CD8-positive, alpha-beta memory T cell (primary cell): ENCODE results near the gene SLC6A7. TPM values are rescaled to one million over a fixed set of nuclear protein-coding genes. Genes with fewer than 3 reads are reported as not detected.
"Not testable (repeated sequence)": the region's sequence is repeated elsewhere in the genome, so short reads cannot be mapped to it uniquely, and the experiment has no call there.

Experiments
- CTCF ChIA-PET: fragments of 350-600 bp; sonication (Branson Sonifier 250); formaldehyde crosslinking; loops from one replicate; lab custom pipeline; 2021; ENCODE audit warnings: antibody characterized with exemption; lab: Charles Lee
- POLR2A ChIA-PET: fragments of 350-600 bp; sonication (Branson Sonifier 250); formaldehyde crosslinking; loops from one replicate; lab custom pipeline; 2021; ENCODE audit warnings: antibody characterized with exemption; lab: Charles Lee
- DNase-seq, 5 donors: peaks; one replicate each; pipeline versions ENCODE4 v3.0.0 to v3.0.0-alpha.2; 2020 to 2022; ENCODE audit warnings: mixed read lengths in 1 of 5
- H3K27ac ChIP-seq: one replicate; pipeline ENCODE4 v1.7.0; 2013; ENCODE audit warnings: low read depth, mild to moderate bottlenecking, low read length, moderate library complexity
- H3K27me3 ChIP-seq: 2 replicates; pipeline ENCODE4 v1.7.0; 2013; ENCODE audit warnings: low read length, mild to moderate bottlenecking; ENCODE audit not compliant: insufficient read depth, poor library complexity, severe bottlenecking
- H3K36me3 ChIP-seq: 2 replicates; pipeline ENCODE4 v1.7.0; 2013; ENCODE audit warnings: mild to moderate bottlenecking, low read length, moderate library complexity; ENCODE audit not compliant: insufficient read depth
- H3K4me1 ChIP-seq: 2 replicates; pipeline ENCODE4 v1.7.0; 2013; ENCODE audit warnings: mild to moderate bottlenecking, low read length, moderate library complexity; ENCODE audit not compliant: insufficient read depth
- H3K4me3 ChIP-seq: 2 replicates; pipeline ENCODE4 v1.7.0; 2013; ENCODE audit warnings: mild to moderate bottlenecking, low read length
- H3K9me3 ChIP-seq: 2 replicates; pipeline ENCODE4 v1.7.0; 2013; ENCODE audit warnings: mild to moderate bottlenecking, low read length
- H3K27ac Mint-ChIP-seq, 8 donors: one replicate each; pipeline ENCODE4 v1.8.0; 2020 to 2021; ENCODE audit warnings: mixed read lengths in 8 of 8, mild to moderate bottlenecking in 6 of 8, inconsistent platforms in 3 of 8, moderate library complexity in 3 of 8
- H3K27me3 Mint-ChIP-seq, 2 donors: one replicate each; pipeline ENCODE4 v1.8.0; 2020 to 2021; ENCODE audit warnings: mixed read lengths in 2 of 2, mild to moderate bottlenecking in 1 of 2, moderate library complexity in 1 of 2
- H3K36me3 Mint-ChIP-seq, 3 donors: one replicate each; pipeline ENCODE4 v1.8.0; 2020 to 2021; ENCODE audit warnings: mixed read lengths in 3 of 3, inconsistent platforms in 1 of 3, mild to moderate bottlenecking in 1 of 3
- H3K4me1 Mint-ChIP-seq, 3 donors: one replicate each; pipeline ENCODE4 v1.8.0; 2020 to 2021; ENCODE audit warnings: mixed read lengths in 3 of 3, inconsistent platforms in 1 of 3, mild to moderate bottlenecking in 1 of 3
- H3K4me3 Mint-ChIP-seq, 7 donors: one replicate each; pipeline ENCODE4 v1.8.0; 2020 to 2021; ENCODE audit warnings: mixed read lengths in 7 of 7, mild to moderate bottlenecking in 6 of 7, moderate library complexity in 4 of 7, inconsistent platforms in 2 of 7
- H3K9me3 Mint-ChIP-seq, 5 donors: one replicate each; pipeline ENCODE4 v1.8.0; 2020 to 2022; ENCODE audit warnings: mixed read lengths in 5 of 5, mild to moderate bottlenecking in 3 of 5, moderate library complexity in 2 of 5, inconsistent platforms in 1 of 5
- polyA plus RNA-seq: library from polyadenylated mRNA; unstranded; fragments of 300-500 nt; fragmentation: Illumina TruSeq; gene quantifications from one replicate; pipeline ENCODE4 v1.2.3, GENCODE V29; 2021
- total RNA-seq, 2 experiments: library from RNA; stranded (reverse); gene quantifications; one replicate each; pipeline ENCODE4 v1.2.3, GENCODE V29; 2021

SLC6A7 gene
- total and polyA plus RNA-seq, 3 experiments from 2014 or later, result not detected

- Histone ChIP-seq H3K4me1 (no peaks in the 10 kb centered on the region), H3K4me3 (no peak overlapping the region), H3K27me3 (no peaks in the 10 kb centered on the region), H3K9me3 (no peaks in the 10 kb centered on the region), H3K36me3 (no peaks in the 10 kb centered on the region), H3K27ac (no peak overlapping the region)
- Mint-ChIP-seq H3K4me1 (no peaks in the 10 kb centered on the region), H3K36me3 (no peaks in the 10 kb centered on the region), H3K4me3 (no peak overlapping the region), H3K9me3 (no peaks in the 10 kb centered on the region), H3K27me3 (peaks cover 2 to 21% of the 10 kb centered on the region in 2 donors), H3K27ac (no peak overlapping the region)
- no peak for DNase-seq
- CTCF ChIA-PET, result no interaction called here
- POLR2A ChIA-PET, result no interaction called here
Observed at GRCh38 chr5:150247726-150248125, 57.9 kb downstream of the SLC6A7 start.

GRCh38 chr5:150248493-150248892 lies 58.6 kb downstream of the SLC6A7 start:
- H3K9me3 Mint-ChIP-seq, H3K36me3 ChIP-seq: not testable (repeated sequence)

GRCh38 chr5:150248946-150249345 lies 59.1 kb downstream of the SLC6A7 start:
- CTCF ChIA-PET, result interaction anchor here (1.0 kb wide), 1 partner anchor 248 kb away, joined by 3 read pairs; no protein-coding TSS in a partner anchor
- Mint-ChIP-seq H3K9me3 (no peaks in the 10 kb centered on the region), H3K27ac (no peak overlapping the region), H3K36me3 (no peaks in the 10 kb centered on the region), H3K27me3 (peaks cover 2 to 21% of the 10 kb centered on the region in 2 donors), H3K4me3 (no peak overlapping the region), H3K4me1 (no peaks in the 10 kb centered on the region)
- no peaks in the 10 kb centered on the region for H3K4me1 ChIP-seq
- DNase-seq, result no peak
- POLR2A ChIA-PET, result no interaction called here
- H3K9me3 ChIP-seq, result no peaks in the 10 kb centered on the region
- H3K36me3 ChIP-seq, result no peaks in the 10 kb centered on the region
- no peaks in the 10 kb centered on the region for H3K27me3 ChIP-seq
- no peak overlapping the region for H3K27ac ChIP-seq
- H3K4me3 ChIP-seq, result no peak overlapping the region

More at GRCh38 chr5:150248493-150248892, 58.6 kb downstream of the SLC6A7 start:
- H3K27ac ChIP-seq, H3K4me1 ChIP-seq, H3K4me3 Mint-ChIP-seq, H3K4me3 ChIP-seq, H3K27me3 ChIP-seq, H3K36me3 Mint-ChIP-seq, POLR2A ChIA-PET, CTCF ChIA-PET, H3K27ac Mint-ChIP-seq, DNase-seq, H3K4me1 Mint-ChIP-seq, H3K9me3 ChIP-seq: not testable (repeated sequence)
- peaks cover 2 to 21% of the 10 kb centered on the region in 2 donors for H3K27me3 Mint-ChIP-seq

- Histone ChIP-seq H3K27ac (no peak overlapping the region), H3K36me3 (no peaks in the 10 kb centered on the region), H3K4me1 (no peaks in the 10 kb centered on the region), H3K9me3 (no peaks in the 10 kb centered on the region), H3K27me3 (no peaks in the 10 kb centered on the region), H3K4me3 (no peak overlapping the region)
- ChIA-PET CTCF (interaction anchor here (1.0 kb wide), 1 partner anchor 247 kb away, joined by 3 read pairs; no protein-coding TSS in a partner anchor), POLR2A (no interaction called here)
- Mint-ChIP-seq H3K36me3 (no peaks in the 10 kb centered on the region), H3K4me1 (no peaks in the 10 kb centered on the region), H3K27ac (no peak overlapping the region), H3K4me3 (no peak overlapping the region), H3K27me3 (peaks cover 2 to 21% of the 10 kb centered on the region in 2 donors), H3K9me3 (no peaks in the 10 kb centered on the region)
- no peak for DNase-seq
Observed at GRCh38 chr5:150249744-150250143, 59.9 kb downstream of the SLC6A7 start.

- H3K36me3 ChIP-seq, result no peaks in the 10 kb centered on the region
- H3K4me1 Mint-ChIP-seq, result no peaks in the 10 kb centered on the region
- no peaks in the 10 kb centered on the region for H3K9me3 Mint-ChIP-seq
- ChIA-PET POLR2A (no interaction called here), CTCF (no interaction called here)
- no peak overlapping the region for H3K4me3 Mint-ChIP-seq
- H3K36me3 Mint-ChIP-seq, result no peaks in the 10 kb centered on the region
- H3K27ac Mint-ChIP-seq, result no peak overlapping the region
- peaks cover 0 to 16% of the 10 kb centered on the region in 2 donors for H3K27me3 Mint-ChIP-seq
- H3K4me3 ChIP-seq, result no peak overlapping the region
- H3K27ac ChIP-seq, result no peak overlapping the region
- H3K9me3 ChIP-seq, result no peaks in the 10 kb centered on the region
- no peaks in the 10 kb centered on the region for H3K4me1 ChIP-seq
- H3K27me3 ChIP-seq, result no peaks in the 10 kb centered on the region
- no peak for DNase-seq
Observed at GRCh38 chr5:150251504-150251903, 61.6 kb downstream of the SLC6A7 start.

- H3K27me3 Mint-ChIP-seq, result peaks cover 2 to 16% of the 10 kb centered on the region in 2 donors
- no peaks in the 10 kb centered on the region for H3K4me1 ChIP-seq
- no peaks in the 10 kb centered on the region for H3K4me1 Mint-ChIP-seq
- ChIA-PET POLR2A (no interaction called here), CTCF (no interaction called here)
- no peaks in the 10 kb centered on the region for H3K27me3 ChIP-seq
- no peaks in the 10 kb centered on the region for H3K36me3 Mint-ChIP-seq
- H3K27ac ChIP-seq, result no peak overlapping the region
- no peaks in the 10 kb centered on the region for H3K36me3 ChIP-seq
- H3K9me3 ChIP-seq, result no peaks in the 10 kb centered on the region
- H3K4me3 Mint-ChIP-seq, result no peak overlapping the region
- no peaks in the 10 kb centered on the region for H3K9me3 Mint-ChIP-seq
- H3K27ac Mint-ChIP-seq, result no peak overlapping the region
- H3K4me3 ChIP-seq, result no peak overlapping the region
- DNase-seq, result no peak
Observed at GRCh38 chr5:150252489-150252888, 62.6 kb downstream of the SLC6A7 start.

- Mint-ChIP-seq H3K4me3 (no peak overlapping the region), H3K9me3 (no peaks in the 10 kb centered on the region), H3K27me3 (peaks cover 2 to 18% of the 10 kb centered on the region in 2 donors), H3K36me3 (no peaks in the 10 kb centered on the region), H3K4me1 (no peaks in the 10 kb centered on the region), H3K27ac (no peak overlapping the region)
- Histone ChIP-seq H3K4me1 (no peaks in the 10 kb centered on the region), H3K9me3 (no peaks in the 10 kb centered on the region), H3K27me3 (no peaks in the 10 kb centered on the region), H3K27ac (no peak overlapping the region), H3K4me3 (no peak overlapping the region), H3K36me3 (no peaks in the 10 kb centered on the region)
- ChIA-PET POLR2A (no interaction called here), CTCF (no interaction called here)
- peak in 1 of 5 donors; percentile 3 for DNase-seq
Observed at GRCh38 chr5:150253416-150254208, 63.8 kb downstream of the SLC6A7 start.

- DNase-seq, result no peak
- POLR2A ChIA-PET, result no interaction called here
- H3K9me3 Mint-ChIP-seq, result no peaks in the 10 kb centered on the region
- H3K4me3 Mint-ChIP-seq, result no peak overlapping the region
- Histone ChIP-seq H3K9me3 (no peaks in the 10 kb centered on the region), H3K27ac (no peak overlapping the region), H3K36me3 (no peaks in the 10 kb centered on the region), H3K4me1 (no peaks in the 10 kb centered on the region), H3K4me3 (no peak overlapping the region), H3K27me3 (no peaks in the 10 kb centered on the region)
- CTCF ChIA-PET, result no interaction called here
- H3K36me3 Mint-ChIP-seq, result no peaks in the 10 kb centered on the region
- no peak overlapping the region for H3K27ac Mint-ChIP-seq
- H3K27me3 Mint-ChIP-seq, result peaks cover 2 to 14% of the 10 kb centered on the region in 2 donors
- no peaks in the 10 kb centered on the region for H3K4me1 Mint-ChIP-seq
Observed at GRCh38 chr5:150254363-150254762, 64.5 kb downstream of the SLC6A7 start.
